A549 (cell line): Measurements from ENCODE around the gene KLHL29. TPM values are rescaled to one million over a fixed set of nuclear protein-coding genes. Genes with fewer than 3 reads are reported as not detected.

Source experiments
- ATAC-seq, 2 experiments: fragments of 200-7000 bp in 1 of 2; fragments of >200 bp in 1 of 2; cut with Nextera tagmentation in 1 of 2; cut with Tn5 transposase in 1 of 2; 3 replicates each; pipeline versions ENCODE4 v1.8.0 to v1.9.1; 2018 to 2020; ENCODE audit warnings: mild to moderate bottlenecking in 1 of 2, moderate library complexity in 1 of 2
- CTCF ChIA-PET: fragments of 300-600 bp; sonication (Branson Sonifier 250); formaldehyde crosslinking; extraction: SDS; loops from one replicate; lab custom pipeline; 2021; ENCODE audit warnings: antibody characterized with exemption, inconsistent platforms; lab: Yijun Ruan, JAX
- POLR2A ChIA-PET: fragments of 350-600 bp; formaldehyde crosslinking; extraction: SDS; loops from one replicate; lab custom pipeline; 2021; ENCODE audit warnings: antibody characterized with exemption, inconsistent platforms; lab: Yijun Ruan, JAX
- DNase-seq, 2 experiments: peaks; one replicate each; pipeline versions ENCODE4 v3.0.0 to v3.0.0-alpha.2; 2011 to 2016; ENCODE audit warnings: low read depth in 1 of 2, low spot score in 1 of 2
- FAIRE-seq: peaks from 2 replicates; lab custom pipeline; 2011; peaks lifted over from hg19 to GRCh38; lab: Jason Lieb, UNC
- H3K27ac ChIP-seq, 2 experiments: fragments of >200 bp; sonication (Bioruptor Twin); formaldehyde crosslinking; 3 replicates each; pipeline ENCODE4 v1.5.1; 2016 to 2017
- H3K4me1 ChIP-seq: fragments of >200 bp; sonication (Bioruptor Twin); formaldehyde crosslinking; 3 replicates; pipeline ENCODE4 v1.6.1; 2016
- H3K4me2 ChIP-seq: fragments of >200 bp; sonication (Bioruptor Twin); formaldehyde crosslinking; 3 replicates; pipeline ENCODE4 v1.6.1; 2016
- H3K4me3 ChIP-seq: fragments of >200 bp; sonication (Bioruptor Twin); formaldehyde crosslinking; 3 replicates; pipeline ENCODE4 v1.5.1; 2016
- H3K9me3 ChIP-seq: fragments of >200 bp; sonication (Bioruptor Twin); formaldehyde crosslinking; 3 replicates; pipeline ENCODE4 v1.6.1; 2016
- CBX2 ChIP-seq: fragments of 200-600 bp; sonication (generic); IDR thresholded peaks from 2 replicates; pipeline ENCODE4 v1.6.1; 2016; ENCODE audit warnings: low read depth, mild to moderate bottlenecking, borderline replicate concordance
- CBX8 ChIP-seq: fragments of 200-600 bp; sonication (generic); IDR thresholded peaks from 2 replicates; pipeline ENCODE4 v1.6.1; 2016
- CEBPB ChIP-seq, 2 experiments: fragments of >200 bp in 1 of 2; sonication (Bioruptor Twin) in 1 of 2; formaldehyde crosslinking in 1 of 2; IDR thresholded peaks; 2 replicates each; pipeline ENCODE4 v1.6.1; 2012 to 2016
- EHF ChIP-seq: fragments of 250-450 bp; sonication (Bioruptor Pico); IDR thresholded peaks from 2 replicates; pipeline ENCODE4 v1.5.0; 2020; ENCODE audit warnings: mild to moderate bottlenecking
- ESRRA ChIP-seq: fragments of 150-350 bp; IDR thresholded peaks from 2 replicates; pipeline ENCODE4 v1.6.1; 2014; ENCODE audit warnings: mild to moderate bottlenecking, low read length, borderline replicate concordance
- FOXS1 ChIP-seq: fragments of 250-450 bp; sonication (Bioruptor Pico); IDR thresholded peaks from 2 replicates; pipeline ENCODE4 v1.5.0; 2020; ENCODE audit warnings: mild to moderate bottlenecking, moderate library complexity
- HDAC2 ChIP-seq: fragments of 200-600 bp; sonication (generic); IDR thresholded peaks from 2 replicates; pipeline ENCODE4 v1.6.1; 2016
- HEYL ChIP-seq: fragments of 250-450 bp; sonication (Bioruptor Pico); IDR thresholded peaks from 2 replicates; pipeline ENCODE4 v1.8.0; 2021; ENCODE audit warnings: mild to moderate bottlenecking, moderate library complexity
- HOXA7 ChIP-seq: fragments of 250-450 bp; sonication (Bioruptor Pico); IDR thresholded peaks from 2 replicates; pipeline ENCODE4 v1.5.0; 2020; ENCODE audit warnings: mild to moderate bottlenecking, moderate library complexity
- JUN ChIP-seq, 2 experiments: fragments of >200 bp; sonication (Bioruptor Twin); formaldehyde crosslinking; IDR thresholded peaks; 2 replicates in 1 of 2; 3 replicates in 1 of 2; pipeline ENCODE4 v1.6.1; 2016 to 2017
- JUNB ChIP-seq: fragments of >200 bp; sonication (Bioruptor Twin); formaldehyde crosslinking; IDR thresholded peaks from 2 replicates; pipeline ENCODE4 v1.6.1; 2016
- KDM1A ChIP-seq: fragments of 200-600 bp; sonication (generic); IDR thresholded peaks from 2 replicates; pipeline ENCODE4 v1.6.1; 2016; ENCODE audit warnings: low read depth, mild to moderate bottlenecking
- KDM5A ChIP-seq: fragments of 200-600 bp; sonication (generic); IDR thresholded peaks from 2 replicates; pipeline ENCODE4 v1.6.1; 2016; ENCODE audit warnings: antibody characterized with exemption, mild to moderate bottlenecking
- MAFK ChIP-seq: fragments of 450-650 bp; IDR thresholded peaks from 2 replicates; pipeline ENCODE4 v1.6.1; 2014; ENCODE audit not compliant: partially characterized antibody
- MAZ ChIP-seq: fragments of 150-350 bp; IDR thresholded peaks from 2 replicates; pipeline ENCODE4 v1.6.1; 2014; ENCODE audit warnings: antibody characterized with exemption, low read depth, low read length, borderline replicate concordance
- RAD21 ChIP-seq, 2 experiments: fragments of >200 bp in 1 of 2; sonication (Bioruptor Twin) in 1 of 2; formaldehyde crosslinking in 1 of 2; IDR thresholded peaks in 1 of 2; conservative IDR thresholded peaks in 1 of 2; 2 replicates in 1 of 2; 3 replicates in 1 of 2; pipeline ENCODE4 v1.6.1; 2012 to 2018; ENCODE audit warnings: inconsistent platforms in 1 of 2
- RCOR1 ChIP-seq: fragments of 150-350 bp; IDR thresholded peaks from 2 replicates; pipeline ENCODE4 v1.6.1; 2014; ENCODE audit warnings: antibody characterized with exemption, low read length, low read depth
- RNF2 ChIP-seq: fragments of 200-600 bp; sonication (generic); IDR thresholded peaks from 2 replicates; pipeline ENCODE4 v1.6.1; 2016; ENCODE audit warnings: low read depth, mild to moderate bottlenecking, antibody characterized with exemption, moderate library complexity, borderline replicate concordance
- SMC3 ChIP-seq: fragments of >200 bp; sonication (Bioruptor Twin); formaldehyde crosslinking; IDR thresholded peaks from 3 replicates; pipeline ENCODE4 v1.6.1; 2018; ENCODE audit warnings: inconsistent platforms
- TFCP2L1 ChIP-seq: fragments of 250-450 bp; sonication (Bioruptor Pico); IDR thresholded peaks from 2 replicates; pipeline ENCODE4 v1.5.0; 2021; ENCODE audit warnings: mild to moderate bottlenecking
- ZFP36 ChIP-seq: fragments of 450-650 bp; IDR thresholded peaks from 2 replicates; pipeline ENCODE4 v1.6.1; 2014; ENCODE audit warnings: borderline replicate concordance; ENCODE audit not compliant: partially characterized antibody
- ZNF302 ChIP-seq: fragments of 250-450 bp; sonication (Bioruptor Pico); IDR thresholded peaks from 2 replicates; pipeline ENCODE4 v1.9.0; 2021; ENCODE audit warnings: inconsistent platforms, mild to moderate bottlenecking, moderate library complexity
- ZSCAN20 ChIP-seq: fragments of 250-450 bp; sonication (Bioruptor Pico); IDR thresholded peaks from 2 replicates; pipeline ENCODE4 v1.8.0; 2022; ENCODE audit warnings: mild to moderate bottlenecking, moderate library complexity
- WGBS: methylation state at CpG from one replicate; pipeline ENCODE4 v1.1.6; 2017; ENCODE audit errors: missing lambda C conversion rate; 5-methylcytosine and 5-hydroxymethylcytosine counted together
- polyA plus RNA-seq, 4 experiments: library from polyadenylated mRNA; depleted of rRNA in 3 of 4; stranded (reverse); fragments of >200 nt; fragmentation: RNase III in 1 of 4; extraction: RNeasy Plus Mini Kit Qiagen cat#74134 plus additional on column Dnase treatment in 1 of 4; gene quantifications; 2 replicates in 3 of 4; 3 replicates in 1 of 4; pipeline ENCODE4 v1.2.3, GENCODE V29; 2011 to 2017
- TF ChIP-seq, protein P1 (sequence below): fragments of >200 bp; sonication (Bioruptor Twin); formaldehyde crosslinking; IDR thresholded peaks from 3 replicates; pipeline ENCODE4 v1.6.1; 2016
- TF ChIP-seq, protein P2 (sequence below): fragments of >200 bp; sonication (Bioruptor Twin); formaldehyde crosslinking; IDR thresholded peaks from 2 replicates; pipeline ENCODE4 v1.6.1; 2016
- TF ChIP-seq, protein P3 (sequence below): fragments of >200 bp; sonication (Bioruptor Twin); formaldehyde crosslinking; IDR thresholded peaks from 3 replicates; pipeline ENCODE4 v1.5.1; 2016
- TF ChIP-seq, protein P4 (sequence below): fragments of 250-450 bp; sonication (Bioruptor Pico); IDR thresholded peaks from 2 replicates; pipeline ENCODE4 v1.5.0; 2021; ENCODE audit warnings: mild to moderate bottlenecking, moderate library complexity, borderline replicate concordance
- TF ChIP-seq, protein P5 (sequence below): IDR thresholded peaks from 2 replicates; pipeline ENCODE4 v1.6.1; 2012

The KLHL29 gene
- polyA plus RNA-seq, 2 of the 4 experiments (the other 2 are of a cell fraction): 1.3 to 2.5 TPM

DNA sequence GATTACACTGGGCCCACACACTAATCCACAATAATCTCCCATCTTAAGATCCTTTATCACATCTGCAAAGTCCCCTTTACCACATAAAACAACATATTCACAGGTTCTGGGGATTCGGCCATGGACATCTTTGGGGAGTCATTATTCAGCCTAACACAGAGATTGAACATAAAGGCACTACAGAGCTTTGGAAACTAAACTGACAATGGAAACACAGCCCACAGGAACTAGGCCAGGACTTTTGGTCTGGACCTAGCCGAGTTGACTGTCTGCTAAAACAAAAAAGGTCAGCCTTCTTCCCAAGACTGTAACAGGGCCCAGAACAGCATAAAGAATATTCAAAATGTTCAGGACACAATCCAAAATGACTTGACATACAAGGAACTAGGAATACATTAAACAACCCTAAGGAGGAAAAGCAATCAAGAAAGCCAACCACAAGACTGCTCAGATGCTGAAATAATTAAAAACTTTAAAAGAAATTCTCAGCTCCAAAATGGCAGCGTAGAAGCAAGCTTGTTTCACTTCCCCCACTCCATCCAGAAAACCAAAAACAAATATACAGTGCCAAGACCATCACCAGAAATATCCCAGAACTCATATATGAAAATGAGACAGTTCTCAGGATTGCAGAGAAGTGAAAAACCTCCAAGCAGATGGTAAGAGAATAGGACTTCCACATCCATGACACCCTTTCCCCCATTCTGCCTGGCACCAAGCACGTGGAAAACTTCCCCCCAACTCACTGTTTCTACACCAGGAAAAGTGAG, 334.1 kb downstream of the KLHL29 start (continued):
- TF ChIP-seq, protein P1, sequence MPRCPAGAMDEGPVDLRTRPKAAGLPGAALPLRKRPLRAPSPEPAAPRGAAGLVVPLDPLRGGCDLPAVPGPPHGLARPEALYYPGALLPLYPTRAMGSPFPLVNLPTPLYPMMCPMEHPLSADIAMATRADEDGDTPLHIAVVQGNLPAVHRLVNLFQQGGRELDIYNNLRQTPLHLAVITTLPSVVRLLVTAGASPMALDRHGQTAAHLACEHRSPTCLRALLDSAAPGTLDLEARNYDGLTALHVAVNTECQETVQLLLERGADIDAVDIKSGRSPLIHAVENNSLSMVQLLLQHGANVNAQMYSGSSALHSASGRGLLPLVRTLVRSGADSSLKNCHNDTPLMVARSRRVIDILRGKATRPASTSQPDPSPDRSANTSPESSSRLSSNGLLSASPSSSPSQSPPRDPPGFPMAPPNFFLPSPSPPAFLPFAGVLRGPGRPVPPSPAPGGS: no peak

- H3K4me3 ChIP-seq: no peak overlapping the region
- ChIA-PET POLR2A (no interaction called here), CTCF (interaction anchor here (1.2 kb wide), 1 partner anchor 12 kb away, joined by 3 read pairs; no protein-coding TSS in a partner anchor)
- no peak for FAIRE-seq
- ATAC-seq: no peak
- TF ChIP-seq MAZ (no peak), RCOR1 (no peak), FOXS1 (CRISPR knock-in tag) (no peak), MAFK (no peak), HOXA7 (CRISPR knock-in tag) (no peak), RAD21 (conservative IDR thresholded peaks at IDR 0.05 in 1 of 2, IDR thresholded peaks at IDR 0.05 in 1 of 2) (no peak), ZFP36 (no peak), ESRRA (no peak), EHF (CRISPR knock-in tag) (no peak)
- TF ChIP-seq, protein P2, sequence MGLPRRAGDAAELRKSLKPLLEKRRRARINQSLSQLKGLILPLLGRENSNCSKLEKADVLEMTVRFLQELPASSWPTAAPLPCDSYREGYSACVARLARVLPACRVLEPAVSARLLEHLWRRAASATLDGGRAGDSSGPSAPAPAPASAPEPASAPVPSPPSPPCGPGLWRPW: no peak
- TF ChIP-seq, protein P3, sequence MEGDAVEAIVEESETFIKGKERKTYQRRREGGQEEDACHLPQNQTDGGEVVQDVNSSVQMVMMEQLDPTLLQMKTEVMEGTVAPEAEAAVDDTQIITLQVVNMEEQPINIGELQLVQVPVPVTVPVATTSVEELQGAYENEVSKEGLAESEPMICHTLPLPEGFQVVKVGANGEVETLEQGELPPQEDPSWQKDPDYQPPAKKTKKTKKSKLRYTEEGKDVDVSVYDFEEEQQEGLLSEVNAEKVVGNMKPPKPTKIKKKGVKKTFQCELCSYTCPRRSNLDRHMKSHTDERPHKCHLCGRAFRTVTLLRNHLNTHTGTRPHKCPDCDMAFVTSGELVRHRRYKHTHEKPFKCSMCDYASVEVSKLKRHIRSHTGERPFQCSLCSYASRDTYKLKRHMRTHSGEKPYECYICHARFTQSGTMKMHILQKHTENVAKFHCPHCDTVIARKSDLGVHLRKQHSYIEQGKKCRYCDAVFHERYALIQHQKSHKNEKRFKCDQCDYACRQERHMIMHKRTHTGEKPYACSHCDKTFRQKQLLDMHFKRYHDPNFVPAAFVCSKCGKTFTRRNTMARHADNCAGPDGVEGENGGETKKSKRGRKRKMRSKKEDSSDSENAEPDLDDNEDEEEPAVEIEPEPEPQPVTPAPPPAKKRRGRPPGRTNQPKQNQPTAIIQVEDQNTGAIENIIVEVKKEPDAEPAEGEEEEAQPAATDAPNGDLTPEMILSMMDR: no peak
- TF ChIP-seq, protein P1: no peak
- peaks cover 19% of the 10 kb centered on the region for H3K9me3 ChIP-seq
- no peak for DNase-seq
- 81% methylated on average over 5 of the region's 5 CpGs for WGBS
- no peak overlapping the region for H3K27ac ChIP-seq
- no peaks in the 10 kb centered on the region for H3K4me1 ChIP-seq
- H3K4me2 ChIP-seq: no peak overlapping the region
Observed at GRCh38 chr2:23719716-23720115, 334.7 kb downstream of the KLHL29 start.

- Histone ChIP-seq H3K9me3 (peaks cover 19% of the 10 kb centered on the region), H3K4me2 (no peak overlapping the region), H3K4me3 (no peak overlapping the region), H3K4me1 (no peaks in the 10 kb centered on the region), H3K27ac (no peak overlapping the region)
- ChIA-PET CTCF (interaction anchor here (0.5 to 1.4 kb wide), 5 partner anchors 11 to 1032 kb away, joined by 3 to 6 read pairs (median 4); no protein-coding TSS in a partner anchor), POLR2A (no interaction called here)
- 79% methylated on average over 3 of the region's 4 CpGs for WGBS
- FAIRE-seq: no peak
- no peak for DNase-seq
- no peak for ATAC-seq
- TF ChIP-seq ZNF302 (no peak), HEYL (no peak), RNF2 (no peak), KDM1A (no peak), CBX2 (no peak), MAFK (no peak), EHF (CRISPR knock-in tag) (no peak), ZSCAN20 (CRISPR knock-in tag) (no peak), MAZ (no peak), JUN (IDR thresholded peaks at IDR 0.05) (no peak), CBX8 (no peak), HDAC2 (no peak), TFCP2L1 (no peak), JUNB (no peak), CEBPB (IDR thresholded peaks at IDR 0.05) (no peak), SMC3 (no peak), KDM5A (no peak)
- TF ChIP-seq, protein P4, sequence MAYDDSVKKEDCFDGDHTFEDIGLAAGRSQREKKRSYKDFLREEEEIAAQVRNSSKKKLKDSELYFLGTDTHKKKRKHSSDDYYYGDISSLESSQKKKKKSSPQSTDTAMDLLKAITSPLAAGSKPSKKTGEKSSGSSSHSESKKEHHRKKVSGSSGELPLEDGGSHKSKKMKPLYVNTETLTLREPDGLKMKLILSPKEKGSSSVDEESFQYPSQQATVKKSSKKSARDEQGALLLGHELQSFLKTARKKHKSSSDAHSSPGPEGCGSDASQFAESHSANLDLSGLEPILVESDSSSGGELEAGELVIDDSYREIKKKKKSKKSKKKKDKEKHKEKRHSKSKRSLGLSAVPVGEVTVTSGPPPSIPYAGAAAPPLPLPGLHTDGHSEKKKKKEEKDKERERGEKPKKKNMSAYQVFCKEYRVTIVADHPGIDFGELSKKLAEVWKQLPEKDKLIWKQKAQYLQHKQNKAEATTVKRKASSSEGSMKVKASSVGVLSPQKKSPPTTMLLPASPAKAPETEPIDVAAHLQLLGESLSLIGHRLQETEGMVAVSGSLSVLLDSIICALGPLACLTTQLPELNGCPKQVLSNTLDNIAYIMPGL (CRISPR knock-in tag): no peak
- TF ChIP-seq, protein P5, sequence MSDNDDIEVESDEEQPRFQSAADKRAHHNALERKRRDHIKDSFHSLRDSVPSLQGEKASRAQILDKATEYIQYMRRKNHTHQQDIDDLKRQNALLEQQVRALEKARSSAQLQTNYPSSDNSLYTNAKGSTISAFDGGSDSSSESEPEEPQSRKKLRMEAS: no peak
Observed at GRCh38 chr2:23720705-23721453, 335.9 kb downstream of the KLHL29 start.
